Activated T-helper 1 cell treated with anti-CD3 and anti-CD28 coated beads, Interleukin-2, amount 50 U/mL, for 16 hours (primary cell): Measurements from ENCODE around the gene TMEM161A.
A peak's percentile ranks its signal among the peaks of the same experiment; 100 is the strongest.
"Not testable (repeated sequence)": the region's sequence is repeated elsewhere in the genome, so short reads cannot be mapped to it uniquely, and the experiment has no call there.

ENCODE experiments used
- DNase-seq, 2 donors: peaks; one replicate each; pipeline ENCODE4 v3.0.0-alpha.2; 2020; ENCODE audit warnings: low read depth in 1 of 2, low spot score in 1 of 2

The TMEM161A gene

DNA sequence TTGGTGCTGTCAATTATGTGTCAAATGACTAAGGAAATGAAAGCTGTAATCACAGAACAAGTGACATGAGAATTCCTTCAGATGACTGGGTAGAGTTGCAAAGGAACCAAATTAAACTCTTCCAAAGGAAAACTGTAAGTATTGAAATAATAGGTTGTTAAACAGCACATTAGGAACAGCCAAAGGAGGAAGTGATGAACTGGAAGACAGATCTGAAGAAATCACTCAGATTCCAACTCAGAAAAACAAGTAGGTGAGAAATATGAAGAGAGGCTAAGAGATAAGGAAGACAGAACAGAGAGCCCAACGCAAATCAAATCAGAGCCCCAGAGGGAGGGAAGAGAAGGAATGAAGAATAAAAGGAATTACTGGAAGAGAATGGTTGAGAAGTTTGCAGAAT, 15.4 kb downstream of the TMEM161A start:
- DNase-seq, result no peak

DNA sequence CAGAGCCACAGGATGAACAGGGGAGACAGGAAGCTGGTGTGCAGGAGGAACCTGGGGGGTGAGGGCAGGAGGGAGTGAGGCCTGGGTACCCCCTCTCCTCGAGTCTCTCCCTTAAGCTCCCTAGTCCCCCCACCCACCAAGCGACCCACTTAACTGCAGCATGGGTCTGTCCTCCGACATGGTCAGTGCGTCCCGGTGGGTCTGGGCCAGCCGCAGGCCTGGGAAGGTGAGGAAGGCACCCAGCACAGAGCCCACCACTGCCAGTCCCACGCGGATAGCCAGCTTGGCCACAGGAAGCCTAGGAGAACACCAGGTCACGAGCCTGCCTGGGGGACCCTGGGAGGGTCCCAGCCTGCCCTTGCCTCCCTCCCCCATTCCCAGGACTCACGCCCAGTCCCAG, 16.9 kb downstream of the TMEM161A start:
- DNase-seq, result no peak

DNA sequence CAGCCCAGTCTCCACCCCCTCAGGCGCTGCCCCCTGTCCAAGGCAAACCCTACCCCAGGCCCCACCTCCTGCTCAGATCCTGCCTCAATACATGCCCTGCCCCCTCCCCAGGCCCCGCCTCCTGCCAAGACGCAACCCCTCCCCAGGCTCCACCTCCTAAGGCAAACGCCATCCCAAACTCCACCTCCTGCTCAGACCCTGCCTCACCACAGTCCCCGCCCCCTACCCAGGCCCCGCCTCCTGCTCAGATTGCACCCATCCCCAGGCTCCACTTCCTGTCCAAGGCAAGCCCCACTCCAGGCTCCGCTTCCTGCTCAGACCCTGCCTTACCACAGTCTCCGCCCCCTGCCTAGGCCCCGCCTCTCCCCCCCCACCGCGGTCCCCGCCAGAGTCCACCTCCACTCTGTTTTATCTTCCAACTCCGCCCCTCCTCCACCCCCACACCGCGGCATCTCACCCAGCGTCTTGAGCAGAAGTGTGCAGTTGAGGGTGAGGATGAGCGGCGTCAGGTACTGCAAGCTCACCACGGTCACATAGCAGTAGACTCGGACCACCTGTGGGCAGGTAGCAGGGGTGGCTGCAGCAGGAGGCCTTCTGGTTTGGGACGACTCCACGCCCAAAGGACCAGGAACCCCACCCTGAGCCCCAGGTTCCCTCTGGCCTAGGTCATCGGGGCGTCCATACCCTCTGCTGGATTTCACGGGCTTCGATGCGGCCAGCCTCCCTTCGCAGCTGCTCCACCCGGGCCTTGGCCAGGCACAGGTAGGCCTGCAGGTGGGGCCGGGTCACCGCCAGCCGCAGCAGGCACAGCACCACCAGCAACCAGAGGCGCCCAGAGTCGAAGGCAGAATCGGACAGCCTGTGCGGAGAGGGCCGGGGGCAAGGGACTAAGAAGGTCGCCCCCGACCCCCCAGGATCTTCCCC, 17.7 kb downstream of the TMEM161A start:
- DNase-seq, result no peak

DNA sequence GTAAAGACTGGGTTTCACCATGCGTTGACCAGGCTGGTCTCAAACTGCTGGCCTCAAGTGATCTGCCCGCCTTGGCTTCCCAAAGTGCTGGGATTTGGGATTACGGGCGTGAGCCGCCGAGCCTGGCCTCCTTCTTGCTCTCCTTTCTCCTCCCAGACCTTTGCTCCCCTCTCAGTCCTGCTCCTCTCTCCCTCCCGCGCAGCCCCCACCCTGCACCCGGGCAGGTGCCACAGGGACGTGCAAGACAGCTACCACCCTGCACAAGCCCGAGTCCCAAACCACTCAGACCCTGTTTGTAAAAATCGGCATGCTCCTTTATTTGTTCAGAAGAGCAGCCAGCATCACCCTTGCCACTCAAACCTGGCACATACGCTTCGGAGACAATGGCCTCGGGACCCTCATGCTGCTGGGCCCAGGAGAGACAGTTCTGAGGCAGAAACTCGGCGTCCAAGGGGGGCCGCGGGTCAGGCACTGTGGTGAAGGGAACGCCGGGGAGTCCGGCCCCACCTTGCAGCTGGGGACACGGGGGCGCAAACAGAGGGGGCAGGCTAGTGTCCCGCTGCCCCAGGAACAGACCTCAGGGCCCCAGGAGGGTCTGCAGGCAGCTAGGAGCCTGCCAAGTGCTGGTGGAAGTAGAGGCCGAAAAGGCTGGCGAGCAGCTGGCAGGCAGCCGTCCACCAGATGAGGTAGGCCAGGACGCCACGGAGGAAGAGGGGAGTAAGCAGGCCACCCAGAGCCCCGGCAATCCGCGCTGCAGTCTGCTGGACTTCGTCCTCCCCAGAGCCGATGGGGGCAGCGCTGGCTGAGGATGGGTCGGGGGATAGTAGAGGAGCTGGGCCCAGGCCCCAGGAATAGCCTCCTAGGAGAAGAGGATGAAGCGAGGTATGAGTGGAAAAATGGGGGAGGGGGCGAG, 18.7 kb downstream of the TMEM161A start:
- DNase-seq, result no peak

DNA sequence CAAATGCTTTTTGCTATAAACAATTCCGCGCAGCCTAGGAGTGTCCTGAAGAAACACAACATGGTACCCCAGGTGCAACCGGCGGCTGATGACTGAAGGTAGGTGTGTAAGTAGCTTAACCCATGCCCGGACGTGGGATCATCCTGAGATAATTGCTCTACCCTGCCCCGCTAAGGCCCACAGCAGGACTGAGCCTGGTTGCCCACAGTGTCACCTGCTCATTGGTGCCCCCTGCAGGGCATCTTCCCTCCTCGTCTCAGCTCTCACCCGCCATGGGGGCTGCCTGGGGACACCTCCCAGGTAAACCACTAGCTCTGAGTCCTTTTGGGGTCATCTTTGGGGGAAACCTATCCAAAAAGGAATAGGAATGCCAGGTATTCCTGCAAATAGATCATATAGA, 22.3 kb downstream of the TMEM161A start:
- peak in 1 of 2 donors; percentile 21 for DNase-seq

DNA sequence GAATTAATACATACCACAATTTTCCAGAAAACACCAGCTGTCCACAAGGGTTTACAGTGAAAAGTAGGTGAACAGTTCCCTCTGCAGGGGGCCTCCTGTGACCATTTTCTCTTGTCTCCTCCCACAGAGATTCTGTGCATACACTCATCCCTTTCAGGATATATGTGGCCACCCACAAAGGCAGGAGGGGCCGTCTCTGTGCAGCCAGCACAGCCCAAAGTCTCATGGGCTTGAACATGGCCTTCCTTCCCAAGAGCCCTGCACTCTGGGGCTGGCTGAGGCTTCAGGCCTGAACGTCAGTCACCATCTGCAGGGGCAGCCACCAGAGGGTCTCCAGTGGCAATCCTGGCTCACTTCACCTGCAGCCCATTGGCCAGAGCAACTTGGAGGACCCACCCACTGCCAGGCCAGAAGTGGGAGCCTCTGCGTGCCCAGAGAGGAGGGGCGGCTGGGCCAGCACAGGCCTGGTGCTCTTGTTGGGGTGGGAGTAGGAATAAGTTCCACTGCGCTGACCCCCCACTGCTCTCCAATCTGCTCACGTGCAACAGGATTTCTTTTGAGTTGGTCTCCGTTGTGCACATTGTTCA, 25.1 kb downstream of the TMEM161A start:
- no peak for DNase-seq

DNA sequence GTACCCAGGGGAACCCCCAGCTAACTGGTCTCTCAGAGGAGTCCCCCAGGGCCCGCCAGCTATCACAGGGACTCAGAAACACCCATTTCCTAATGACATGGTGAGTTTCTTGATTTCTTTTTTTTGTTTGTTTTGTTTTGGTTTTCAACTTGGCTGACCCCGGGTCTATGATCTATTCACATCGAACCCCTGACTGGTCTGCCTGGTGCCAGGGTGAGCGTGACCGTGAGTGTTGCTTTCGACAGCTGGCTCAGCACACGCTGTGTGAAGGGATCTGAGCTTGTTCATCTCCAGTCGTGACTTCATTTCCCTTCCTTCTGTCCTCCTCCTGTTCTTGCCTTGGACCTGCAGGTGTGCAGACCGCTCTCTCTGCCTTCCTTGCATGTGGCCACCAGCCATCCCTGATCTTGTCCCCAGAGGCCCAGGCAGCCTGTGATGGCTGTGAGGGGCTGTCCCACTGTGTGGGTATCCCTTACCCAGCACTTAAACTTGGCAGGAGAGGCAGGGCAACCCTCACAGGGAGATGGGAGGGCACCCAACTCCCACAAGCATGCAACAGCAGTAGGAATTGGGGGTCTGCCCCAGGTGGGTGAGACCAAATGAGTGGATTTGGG, 26.2 kb downstream of the TMEM161A start:
- DNase-seq, result no peak

DNA sequence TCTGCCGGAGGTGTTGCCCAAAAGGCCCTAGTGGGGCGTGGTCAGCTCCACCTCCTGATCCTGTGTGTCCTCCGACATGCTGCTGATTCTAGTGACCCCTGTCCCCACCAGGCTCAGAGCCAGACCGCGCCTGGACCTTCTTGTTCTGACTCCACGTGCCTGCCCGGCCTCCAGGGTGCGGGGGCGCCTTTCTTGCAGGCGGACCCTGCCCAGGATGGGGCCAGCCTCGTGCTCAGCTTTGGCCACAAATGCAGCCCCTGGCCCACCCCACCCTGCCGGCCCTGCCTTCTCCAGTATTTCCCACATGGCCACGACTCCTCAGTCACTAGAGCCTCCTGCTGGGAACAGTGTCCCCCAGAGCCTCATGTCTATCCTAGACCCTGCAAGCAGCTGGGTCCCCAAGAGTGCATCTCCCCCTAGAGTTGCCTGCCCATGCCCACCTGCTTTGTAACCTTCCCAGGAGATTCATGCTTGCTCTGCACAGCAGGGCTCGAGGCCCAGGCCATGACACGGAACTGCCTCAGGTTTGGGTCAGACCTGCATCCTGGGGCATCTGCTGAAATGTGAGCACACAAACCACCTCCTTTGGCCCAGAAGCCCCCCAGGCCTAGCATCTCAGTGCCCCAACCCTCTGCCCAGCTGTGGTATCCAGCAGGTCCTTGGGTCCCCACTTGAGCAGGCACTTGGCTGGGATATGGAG, 27.0 kb downstream of the TMEM161A start:
- no peak for DNase-seq

DNA sequence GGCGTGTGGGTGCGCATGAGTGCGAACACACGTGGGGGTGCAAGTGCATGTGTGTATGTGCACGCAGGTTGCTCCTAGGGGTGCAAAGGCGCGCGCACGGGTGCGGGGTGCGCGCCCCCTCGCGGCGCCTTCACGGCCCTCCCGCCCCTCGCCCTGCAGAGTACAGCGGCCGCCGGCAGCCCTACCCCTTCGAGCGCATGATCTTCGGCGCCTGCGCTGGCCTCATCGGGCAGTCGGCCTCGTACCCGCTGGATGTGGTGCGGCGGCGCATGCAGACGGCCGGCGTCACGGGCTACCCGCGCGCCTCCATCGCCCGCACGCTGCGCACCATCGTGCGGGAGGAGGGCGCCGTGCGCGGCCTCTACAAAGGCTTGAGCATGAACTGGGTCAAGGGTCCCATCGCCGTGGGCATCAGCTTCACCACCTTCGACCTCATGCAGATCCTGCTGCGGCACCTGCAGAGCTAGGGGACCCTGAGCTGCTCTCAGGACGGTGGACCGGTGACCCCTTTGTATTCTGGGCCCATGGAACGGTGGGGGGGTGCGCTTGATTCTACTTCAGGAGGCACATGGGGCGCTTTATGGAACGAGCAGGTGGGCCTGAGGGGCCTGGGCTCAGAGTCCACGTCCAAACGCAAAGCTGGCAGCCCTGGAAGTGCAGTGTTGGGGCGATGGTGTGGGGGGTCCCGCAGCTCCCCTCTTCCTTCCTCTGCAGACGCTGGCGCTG, 27.7 kb downstream of the TMEM161A start:
- DNase-seq, result no peak

DNA sequence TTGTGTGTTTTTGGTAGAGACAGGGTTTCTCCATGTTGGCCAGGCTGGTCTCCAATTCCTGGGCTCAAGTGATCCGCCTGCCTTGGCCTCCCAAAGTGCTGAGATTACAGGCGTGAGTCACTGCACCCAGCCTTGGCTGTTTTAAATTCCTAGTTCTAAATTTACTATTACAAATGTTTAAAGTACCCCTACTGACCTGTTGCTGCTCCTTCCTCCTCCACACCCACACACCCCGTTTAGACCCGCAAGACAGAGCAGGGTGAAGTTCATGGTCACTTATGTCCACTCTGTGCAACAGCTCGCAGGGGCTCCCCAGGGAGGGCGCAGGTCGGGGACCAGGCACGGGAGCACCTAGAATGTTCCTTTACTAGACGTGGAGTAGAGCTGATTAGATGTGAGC, 28.7 kb downstream of the TMEM161A start:
- DNase-seq, result no peak

DNA sequence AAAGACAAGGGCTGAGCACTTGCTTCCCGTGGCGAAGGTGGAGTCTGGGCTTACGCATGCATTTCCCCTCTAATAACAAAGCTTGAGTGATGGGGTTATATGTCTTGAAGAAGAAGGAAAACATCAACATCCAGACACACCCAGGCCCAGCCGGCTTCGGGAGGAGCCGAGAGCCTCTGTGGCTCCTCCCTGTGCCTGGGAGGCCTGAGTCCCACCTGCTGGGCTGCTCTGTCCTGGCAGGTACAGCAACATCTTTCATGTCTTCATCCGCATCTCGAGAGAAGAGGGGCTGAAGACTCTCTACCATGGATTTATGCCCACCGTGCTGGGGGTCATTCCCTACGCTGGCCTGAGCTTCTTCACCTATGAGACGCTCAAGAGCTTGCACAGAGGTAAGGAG, 30.6 kb downstream of the TMEM161A start:
- no peak for DNase-seq

DNA sequence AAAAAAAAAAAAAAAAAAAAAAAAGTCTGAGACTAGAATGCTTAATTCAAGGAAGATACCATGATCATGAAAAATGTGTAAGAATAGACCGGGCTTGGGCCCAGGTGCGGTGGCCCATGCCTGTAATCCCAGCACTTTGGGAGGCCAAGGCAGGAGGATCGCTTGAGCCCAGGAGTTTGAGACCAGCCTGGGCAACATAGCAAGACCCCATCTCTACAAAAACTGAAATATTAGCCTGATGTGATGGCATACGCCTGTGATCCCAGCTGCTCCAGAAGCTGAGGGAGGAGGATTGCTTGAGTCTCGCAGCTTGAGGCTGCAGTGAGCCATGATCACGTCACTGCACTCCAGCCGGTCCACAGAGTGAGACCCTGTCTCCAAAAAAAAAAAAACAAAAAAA, 31.3 kb downstream of the TMEM161A start:
- DNase-seq, result not testable (repeated sequence)

DNA sequence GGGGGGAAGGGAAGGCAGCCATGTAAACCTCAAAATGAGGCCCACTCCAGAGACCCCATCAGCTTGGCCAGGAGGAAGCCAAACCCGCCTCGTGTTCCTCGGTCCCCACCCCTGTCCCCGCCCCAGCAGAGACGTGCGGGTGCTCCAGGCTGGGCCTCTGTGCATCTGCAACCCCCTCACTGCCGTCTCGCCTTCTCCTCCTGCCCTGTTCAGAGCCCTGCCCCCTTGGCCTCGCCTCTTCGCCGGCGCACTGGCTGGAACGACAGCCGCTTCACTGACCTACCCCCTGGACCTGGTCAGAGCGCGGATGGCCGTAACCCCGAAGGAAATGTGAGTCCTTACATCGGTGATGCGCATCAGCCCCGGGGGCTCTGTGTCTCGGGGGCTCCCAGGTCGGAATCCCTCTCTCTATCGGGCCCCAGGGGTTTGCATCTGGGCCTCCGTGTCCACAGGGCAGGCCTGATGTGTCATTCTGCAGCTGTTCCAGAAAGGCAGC, 32.2 kb downstream of the TMEM161A start:
- DNase-seq, result no peak

DNA sequence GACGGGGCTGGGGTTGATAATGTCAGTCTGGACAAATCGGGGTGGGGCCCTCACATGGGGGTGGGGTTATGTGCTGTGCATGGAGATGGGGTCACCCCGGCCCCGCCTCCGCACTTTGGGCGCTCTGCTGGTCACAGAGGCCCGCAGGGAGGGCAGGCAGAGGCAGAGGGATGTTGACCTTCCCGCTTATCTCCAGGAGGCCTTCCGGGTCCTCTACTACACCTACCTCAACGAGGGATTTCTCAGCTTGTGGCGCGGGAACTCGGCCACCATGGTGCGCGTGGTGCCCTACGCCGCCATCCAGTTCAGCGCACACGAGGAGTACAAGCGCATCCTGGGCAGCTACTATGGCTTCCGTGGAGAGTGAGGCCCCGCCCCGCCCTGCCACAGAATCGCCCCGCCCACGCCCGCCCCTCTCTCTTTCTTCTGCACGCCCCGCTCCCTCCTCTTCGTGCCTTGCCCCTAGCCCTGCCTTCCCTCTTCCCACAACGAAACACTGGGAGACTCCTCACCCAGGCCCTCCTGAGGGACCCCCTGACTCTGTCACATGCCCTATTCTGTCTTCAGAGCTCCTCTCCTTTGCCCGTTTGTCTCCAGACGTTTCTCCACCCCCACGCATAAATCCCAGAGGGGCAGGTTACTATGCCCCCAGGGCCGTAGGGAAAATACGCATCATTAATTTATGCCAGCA, 32.8 kb downstream of the TMEM161A start:
- DNase-seq, result no peak

DNA sequence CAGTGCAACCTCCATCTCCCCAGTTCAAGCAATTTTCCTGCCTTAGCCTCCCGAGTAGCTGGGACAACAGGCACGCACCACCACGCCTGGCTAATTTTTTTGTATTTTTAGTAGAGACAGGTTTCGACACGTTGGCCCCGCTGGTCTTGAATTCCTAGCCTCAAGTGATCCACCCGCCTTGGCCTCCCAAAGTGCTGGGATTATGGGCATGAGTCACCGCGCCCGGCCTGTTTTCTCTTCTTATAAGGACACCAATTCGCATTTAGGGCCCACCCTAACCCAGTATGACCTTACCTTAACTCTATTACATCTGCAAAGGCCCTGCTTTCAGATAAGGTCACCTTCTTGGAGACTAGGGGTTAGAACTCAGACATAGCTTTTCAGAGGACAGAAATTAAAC, 35.1 kb downstream of the TMEM161A start:
- no peak for DNase-seq

DNA sequence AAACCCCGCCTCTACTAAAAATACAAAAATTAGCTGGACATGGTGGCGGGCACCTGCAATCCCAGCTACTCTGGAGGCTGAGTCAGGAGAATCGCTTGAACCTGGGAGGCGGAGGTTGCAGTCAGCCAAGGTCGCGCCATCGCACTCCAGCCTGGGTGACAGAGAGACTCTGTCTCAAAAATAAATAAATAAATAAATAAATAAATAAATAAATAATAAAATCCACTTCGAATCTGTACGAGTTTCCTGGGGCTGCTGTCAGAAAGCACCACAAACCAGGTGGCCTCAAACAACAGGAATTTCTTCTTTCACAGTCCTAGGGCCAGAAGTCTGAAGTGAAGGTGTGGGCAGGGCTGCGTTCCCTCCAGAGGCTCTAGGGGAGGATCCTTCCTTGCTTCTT, 35.7 kb downstream of the TMEM161A start:
- DNase-seq, result not testable (repeated sequence)

DNA sequence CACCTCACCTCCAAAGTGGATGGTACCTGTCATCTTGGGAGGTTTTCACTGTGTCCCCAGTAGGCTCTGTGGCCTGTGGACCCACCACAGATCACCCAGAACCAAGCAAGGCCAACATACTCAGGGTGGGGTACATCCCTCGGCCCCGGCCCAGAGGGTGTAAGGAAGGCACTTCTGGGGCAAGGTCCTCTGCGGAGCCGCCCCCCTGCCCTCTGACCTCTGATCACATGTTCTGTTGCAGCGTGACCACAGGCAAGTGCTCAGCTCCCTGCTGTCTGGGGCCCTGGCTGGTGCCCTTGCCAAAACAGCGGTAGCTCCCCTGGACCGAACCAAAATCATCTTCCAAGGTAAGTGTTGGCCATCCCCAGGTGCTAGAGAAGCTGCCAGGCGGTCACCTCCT, 36.7 kb downstream of the TMEM161A start:
- DNase-seq, result no peak

DNA sequence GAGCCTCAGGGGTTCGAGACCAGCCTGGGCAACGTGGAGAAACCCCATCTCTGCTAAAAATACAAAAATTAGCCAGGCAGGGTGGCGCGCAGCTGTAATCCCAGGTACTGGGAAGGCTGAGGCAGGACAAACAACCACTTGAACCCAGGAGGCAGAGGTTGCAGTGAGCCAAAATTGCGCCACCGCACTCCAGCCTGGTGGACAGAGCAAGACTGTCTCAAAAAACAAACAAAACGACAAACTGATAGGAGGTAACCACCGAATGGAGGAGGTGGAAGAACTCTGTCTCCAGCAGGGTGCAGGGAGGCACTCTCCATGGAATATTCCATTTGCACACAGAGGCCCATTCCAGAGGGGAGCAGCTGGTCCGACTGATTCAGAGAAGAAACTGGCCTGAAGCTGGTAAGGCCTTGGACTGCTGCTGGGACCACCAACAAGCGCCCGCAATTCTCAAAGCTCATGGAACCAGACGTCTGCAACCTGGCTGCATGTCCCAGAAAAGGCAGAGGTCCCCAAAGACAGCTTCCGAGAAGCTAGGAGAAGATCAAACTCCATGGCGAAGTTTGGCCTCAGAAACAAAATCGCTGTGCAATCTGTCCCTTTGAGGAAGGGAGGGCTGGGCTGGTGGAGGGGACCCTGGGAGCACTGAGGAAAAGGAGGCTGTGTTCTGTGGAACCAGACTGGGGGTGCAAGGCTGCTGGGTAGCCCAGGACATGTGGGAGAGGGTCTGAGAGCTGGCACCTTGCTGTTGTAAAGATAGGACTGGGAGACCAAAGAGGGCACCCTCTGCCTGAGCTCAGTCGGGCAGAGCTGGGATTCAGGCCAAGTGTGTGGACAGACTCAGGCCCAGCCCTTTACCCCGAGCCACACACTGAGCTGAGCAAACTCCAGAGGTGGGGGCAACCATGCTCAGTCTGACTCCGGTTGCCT, 39.3 kb downstream of the TMEM161A start:
- DNase-seq, result no peak
